NCI-H2107 treated with DMSO at 0.1 percent for 48 hours (cell line): ENCODE data around the gene FOXP1.

Experiments
- DNase-seq: peaks from one replicate; lab custom pipeline; 2025; ENCODE audit not compliant: unreplicated experiment; lab: John Stamatoyannopoulos, UW

Gene FOXP1

GRCh38 chr3:71003511-71003910, 580.0 kb downstream of the FOXP1 start:
- DNase-seq: no peak

GRCh38 chr3:71002298-71002697, 581.2 kb downstream of the FOXP1 start:
- DNase-seq: no peak

- DNase-seq: no peak
These were observed 582.2 kb downstream of the FOXP1 start for GRCh38 chr3:71001303-71001830.

- DNase-seq: no peak
These were observed 583.0 kb downstream of the FOXP1 start for GRCh38 chr3:71000483-71000882.

- no peak for DNase-seq
These were observed 583.8 kb downstream of the FOXP1 start for GRCh38 chr3:70999730-71000129.

- no peak for DNase-seq
These were observed 587.4 kb downstream of the FOXP1 start for GRCh38 chr3:70996082-70996481.

- DNase-seq: no peak
These were observed 588.9 kb downstream of the FOXP1 start for GRCh38 chr3:70994644-70995043.

- no peak for DNase-seq
These were observed 590.8 kb downstream of the FOXP1 start for GRCh38 chr3:70992562-70993204.

GRCh38 chr3:70992131-70992530, 591.4 kb downstream of the FOXP1 start:
- no peak for DNase-seq

- DNase-seq: no peak
These were observed 592.8 kb downstream of the FOXP1 start for GRCh38 chr3:70990723-70991122.

GRCh38 chr3:70990185-70990584, 593.3 kb downstream of the FOXP1 start:
- DNase-seq: no peak

GRCh38 chr3:70989174-70989573, 594.4 kb downstream of the FOXP1 start:
- DNase-seq: no peak

- DNase-seq: no peak
These were observed 595.4 kb downstream of the FOXP1 start for GRCh38 chr3:70988111-70988510.

- no peak for DNase-seq
These were observed 598.0 kb downstream of the FOXP1 start for GRCh38 chr3:70985572-70985971.

GRCh38 chr3:70984776-70985482, 598.6 kb downstream of the FOXP1 start:
- no peak for DNase-seq

- no peak for DNase-seq
These were observed 600.8 kb downstream of the FOXP1 start for GRCh38 chr3:70982700-70983140.

- no peak for DNase-seq
These were observed 601.2 kb downstream of the FOXP1 start for GRCh38 chr3:70982284-70982683.

- no peak for DNase-seq
These were observed 602.2 kb downstream of the FOXP1 start for GRCh38 chr3:70981231-70981880.

GRCh38 chr3:70980646-70981170, 602.8 kb downstream of the FOXP1 start:
- no peak for DNase-seq

- no peak for DNase-seq
These were observed 603.4 kb downstream of the FOXP1 start for GRCh38 chr3:70979983-70980645.

- DNase-seq: no peak
These were observed 605.8 kb downstream of the FOXP1 start for GRCh38 chr3:70977712-70978111.
